HepG2 (cell line): Measurements from ENCODE around the gene HIC1. TPM values are rescaled to one million over a fixed set of nuclear protein-coding genes. Genes with fewer than 3 reads are reported as not detected.

Experiments used
- ARID4A ChIP-seq: sonication (generic); formaldehyde crosslinking; IDR thresholded peaks from 2 replicates; pipeline ENCODE4 v1.5.0; 2020; ENCODE audit warnings: mild to moderate bottlenecking, missing genetic modification reagents, borderline replicate concordance
- CCDC6 ChIP-seq: sonication (generic); formaldehyde crosslinking; IDR thresholded peaks from 2 replicates; pipeline ENCODE4 v1.8.1; 2022; ENCODE audit warnings: mild to moderate bottlenecking, missing genetic modification reagents, moderate library complexity
- HMG20B ChIP-seq: conservative IDR thresholded peaks from 2 replicates; pipeline ENCODE4 v1.6.1; 2016; ENCODE audit warnings: missing genetic modification reagents, missing compliant biosample characterization
- HNRNPLL ChIP-seq: fragments of 200-400 bp; formaldehyde crosslinking; IDR thresholded peaks from 2 replicates; pipeline ENCODE4 v1.6.1; 2017; ENCODE audit warnings: mild to moderate bottlenecking, low read depth, low read length; ENCODE audit not compliant: poor library complexity, severe bottlenecking
- IRF9 ChIP-seq: sonication (generic); formaldehyde crosslinking; IDR thresholded peaks from 2 replicates; pipeline ENCODE4 v1.8.0; 2022; ENCODE audit warnings: missing genetic modification reagents, mild to moderate bottlenecking, borderline replicate concordance
- MAZ ChIP-seq, 2 experiments: sonication (generic) in 1 of 2; formaldehyde crosslinking in 1 of 2; IDR thresholded peaks; 2 replicates each; pipeline versions ENCODE4 v1.5.0 to v1.6.1; 2012 to 2020; ENCODE audit warnings: low read depth in 2 of 2, mild to moderate bottlenecking in 2 of 2, borderline replicate concordance in 1 of 2, improper control_type of control experiment in 1 of 2, low read length in 1 of 2, missing genetic modification reagents in 1 of 2, moderate library complexity in 1 of 2
- MBNL3 ChIP-seq: fragments of 250-450 bp; sonication (Bioruptor Pico); conservative IDR thresholded peaks from 2 replicates; pipeline ENCODE4 v1.8.0; 2022; ENCODE audit warnings: mild to moderate bottlenecking, inconsistent platforms
- MTERF4 ChIP-seq: sonication (generic); formaldehyde crosslinking; IDR thresholded peaks from 2 replicates; pipeline ENCODE4 v1.8.0; 2023; ENCODE audit warnings: mild to moderate bottlenecking, missing genetic modification reagents
- MXD4 ChIP-seq: IDR thresholded peaks from 2 replicates; pipeline ENCODE4 v1.6.1; 2016; ENCODE audit warnings: mild to moderate bottlenecking, missing biosample characterization, missing genetic modification reagents
- PCBP1 ChIP-seq: fragments of 200-400 bp; formaldehyde crosslinking; IDR thresholded peaks from 2 replicates; pipeline ENCODE4 v1.6.1; 2017; ENCODE audit warnings: mild to moderate bottlenecking, low read depth, low read length, borderline replicate concordance
- PLRG1 ChIP-seq: fragments of 450-650 bp; conservative IDR thresholded peaks from 2 replicates; pipeline ENCODE4 v1.6.1; 2016
- REL ChIP-seq: sonication (generic); formaldehyde crosslinking; conservative IDR thresholded peaks from 2 replicates; pipeline ENCODE4 v1.8.0; 2022; ENCODE audit warnings: mild to moderate bottlenecking, missing genetic modification reagents, moderate library complexity
- RXRB ChIP-seq: IDR thresholded peaks from 2 replicates; pipeline ENCODE4 v1.6.1; 2016; ENCODE audit warnings: borderline replicate concordance, missing genetic modification reagents, missing compliant biosample characterization
- SMAD1 ChIP-seq: sonication (generic); formaldehyde crosslinking; IDR thresholded peaks from 2 replicates; pipeline ENCODE4 v1.4.0; 2020; ENCODE audit warnings: missing genetic modification reagents, low read depth, mild to moderate bottlenecking, borderline replicate concordance
- TEAD3 ChIP-seq: optimal IDR thresholded peaks from 2 replicates; pipeline ENCODE3; 2016; ENCODE audit warnings: borderline replicate concordance
- ZBTB21 ChIP-seq: sonication (generic); formaldehyde crosslinking; IDR thresholded peaks from 2 replicates; pipeline ENCODE4 v1.4.0; 2020; ENCODE audit warnings: missing genetic modification reagents
- ZMYM4 ChIP-seq: sonication (generic); formaldehyde crosslinking; IDR thresholded peaks from 2 replicates; pipeline ENCODE4 v1.8.1; 2023; ENCODE audit warnings: mild to moderate bottlenecking, missing genetic modification reagents
- ZNF264 ChIP-seq: sonication (generic); formaldehyde crosslinking; IDR thresholded peaks from 2 replicates; pipeline ENCODE4 v1.4.0; 2020; ENCODE audit warnings: missing genetic modification reagents
- ZNF576 ChIP-seq: sonication (generic); formaldehyde crosslinking; IDR thresholded peaks from 2 replicates; pipeline ENCODE4 v1.4.0; 2020; ENCODE audit warnings: mild to moderate bottlenecking, missing genetic modification reagents
- ZNF616 ChIP-seq: sonication (generic); formaldehyde crosslinking; IDR thresholded peaks from 2 replicates; pipeline ENCODE4 v1.5.0; 2020; ENCODE audit warnings: low read depth, mild to moderate bottlenecking, missing genetic modification reagents
- ZNF720 ChIP-seq: sonication (generic); formaldehyde crosslinking; IDR thresholded peaks from 2 replicates; pipeline ENCODE4 v1.4.0; 2020; ENCODE audit warnings: missing genetic modification reagents
- ZNF746 ChIP-seq: sonication (generic); formaldehyde crosslinking; IDR thresholded peaks from 2 replicates; pipeline ENCODE4 v1.8.0; 2022; ENCODE audit warnings: mild to moderate bottlenecking, missing genetic modification reagents
- ZZZ3 ChIP-seq: sonication (generic); formaldehyde crosslinking; IDR thresholded peaks from 2 replicates; pipeline ENCODE4 v1.4.0; 2020; ENCODE audit warnings: missing genetic modification reagents, mild to moderate bottlenecking, borderline replicate concordance
- polyA plus RNA-seq, 8 experiments: library from polyadenylated mRNA; depleted of rRNA in 3 of 8; stranded (reverse) in 7 of 8; unstranded in 1 of 8; fragments of >200 nt; fragmentation: Illumina TruSeq in 4 of 8; extraction: Trizol in 4 of 8; gene quantifications; 2 replicates each; pipeline versions ENCODE4 v1.2.1 to v1.2.3, GENCODE V29; 2011 to 2016; ENCODE audit warnings: low read depth in 4 of 8, missing spikeins in 1 of 8, mixed read lengths in 1 of 8; ENCODE audit not compliant: insufficient read depth in 1 of 8
- total RNA-seq, 5 experiments: library from RNA; depleted of rRNA; stranded (reverse); fragments of >200 nt; fragmentation: Illumina TruSeq; extraction: Trizol; gene quantifications; 2 replicates each; pipeline ENCODE4 v1.2.3, GENCODE V29; 2016; ENCODE audit warnings: low read depth in 1 of 5

The HIC1 gene
- total and polyA plus RNA-seq, 2 of the 13 experiments (the other 11 are each of a cell fraction or from before 2014, with no cell fraction given) = 0.04 to 0.31 TPM

GRCh38 chr17:2054512-2055291, at the start of gene HIC1 (continued):
- TF ChIP-seq IRF9 (CRISPR knock-in tag) (no peak), PCBP1 (no peak), ZNF720 (no peak), ZMYM4 (peak; percentile 39; the same call in 1 of the 2 replicates), ZNF616 (no peak), MXD4 (0 out of 2 replicates have a peak, but pooled peaks have one; percentile 32), ZZZ3 (CRISPR knock-in tag) (no peak), PLRG1 (no peak), SMAD1 (CRISPR knock-in tag) (no peak), ZNF576 (no peak), REL (CRISPR knock-in tag) (no peak), HNRNPLL (peak; percentile 70), HMG20B (CRISPR knock-in tag) (no peak), TEAD3 (no peak), RXRB (CRISPR knock-in tag) (no peak), MBNL3 (CRISPR knock-in tag) (no peak), MAZ (IDR thresholded peaks at IDR 0.05; ENCODE audit: borderline replicate concordance, low read depth, low read length) (no peak), MAZ (CRISPR knock-in tag; IDR thresholded peaks at IDR 0.05; ENCODE audit: low read depth) (0 out of 2 replicates have a peak, but pooled peaks have one; percentile 16), ARID4A (CRISPR knock-in tag) (peak; percentile 40; the same call in 1 of the 2 replicates), ZBTB21 (CRISPR knock-in tag) (no peak), CCDC6 (CRISPR knock-in tag) (0 out of 2 replicates have a peak, but pooled peaks have one; percentile 45), MTERF4 (CRISPR knock-in tag) (0 out of 2 replicates have a peak, but pooled peaks have one; percentile 20), ZNF264 (CRISPR knock-in tag) (no peak), ZNF746 (CRISPR knock-in tag) (no peak)
